IMR-90 (cell line): ENCODE results near the gene OPRL1. TPM values are rescaled to one million over a fixed set of nuclear protein-coding genes. Genes with fewer than 3 reads are reported as not detected.

Experiments
- ATAC-seq: fragments of 200-7000 bp; cut with Tn5 transposase; 2 replicates; pipeline ENCODE4 v1.9.1; 2020; ENCODE audit warnings: low read depth, mild to moderate bottlenecking, moderate library complexity
- BruUV-seq: library from RNA; stranded (reverse); fragments of 400-500 nt; replicated peaks from 2 replicates; lab custom pipeline; 2021; lab: Mats Ljungman, UMichigan
- CTCF ChIA-PET: fragments of 300-600 bp; formaldehyde crosslinking; extraction: SDS; loops from one replicate; lab custom pipeline; 2021; ENCODE audit warnings: antibody characterized with exemption; lab: Yijun Ruan, JAX
- POLR2A ChIA-PET: fragments of 300-600 bp; sonication (Branson Sonifier 250); formaldehyde crosslinking; loops from one replicate; lab custom pipeline; 2022; ENCODE audit warnings: antibody characterized with exemption; ENCODE audit not compliant: unreplicated experiment; lab: Charles Lee
- DNase-seq: peaks from one replicate; pipeline ENCODE4 v3.0.0; 2013
- H2AFZ ChIP-seq: replicated peaks from 2 replicates; pipeline ENCODE3; 2013; ENCODE audit warnings: low read length, mild to moderate bottlenecking; ENCODE audit not compliant: poor library complexity
- H2AK5ac ChIP-seq: 2 replicates; pipeline ENCODE4 v1.6.1; 2013; ENCODE audit warnings: low read depth, low read length, inconsistent platforms
- H2AK9ac ChIP-seq: replicated peaks from 2 replicates; pipeline ENCODE3; 2013; ENCODE audit warnings: mild to moderate bottlenecking, low read depth, low read length, moderate library complexity; ENCODE audit not compliant: poor library complexity
- H2BK120ac ChIP-seq: 2 replicates; pipeline ENCODE4 v1.6.1; 2013; ENCODE audit warnings: low read depth, low read length, inconsistent platforms
- H2BK15ac ChIP-seq: 3 replicates; pipeline ENCODE4 v1.6.1; 2013; ENCODE audit warnings: low read depth, low read length, inconsistent platforms
- H2BK20ac ChIP-seq: 2 replicates; pipeline ENCODE4 v1.6.1; 2013; ENCODE audit warnings: low read depth, mild to moderate bottlenecking, inconsistent platforms, low read length, moderate library complexity
- H2BK5ac ChIP-seq: 2 replicates; pipeline ENCODE4 v1.6.1; 2013; ENCODE audit warnings: mild to moderate bottlenecking, low read depth, low read length, inconsistent platforms; ENCODE audit not compliant: poor library complexity, severe bottlenecking
- H3K14ac ChIP-seq: replicated peaks from 2 replicates; pipeline ENCODE4 v1.6.1; 2013; ENCODE audit warnings: low read depth, low read length, inconsistent platforms
- H3K18ac ChIP-seq: 2 replicates; pipeline ENCODE4 v1.6.1; 2013; ENCODE audit warnings: low read depth, low read length, control low read depth
- H3K23ac ChIP-seq: 2 replicates; pipeline ENCODE4 v1.6.1; 2013; ENCODE audit warnings: low read depth, low read length, inconsistent platforms
- H3K27ac ChIP-seq: 2 replicates; pipeline ENCODE4 v1.5.1; 2013; ENCODE audit warnings: mild to moderate bottlenecking, control low read depth, low read length; ENCODE audit not compliant: insufficient read depth
- H3K27me3 ChIP-seq: 2 replicates; pipeline ENCODE4 v1.6.1; 2013; ENCODE audit warnings: low read length; ENCODE audit not compliant: control insufficient read depth, insufficient read depth
- H3K36me3 ChIP-seq: 2 replicates; pipeline ENCODE4 v1.6.1; 2013; ENCODE audit warnings: low read length, mixed read lengths; ENCODE audit not compliant: control insufficient read depth, insufficient read depth
- H3K4ac ChIP-seq: 2 replicates; pipeline ENCODE4 v1.6.1; 2013; ENCODE audit warnings: low read depth, low read length, inconsistent platforms
- H3K4me1 ChIP-seq: 2 replicates; pipeline ENCODE4 v1.6.1; 2013; ENCODE audit warnings: low read length, mixed read lengths; ENCODE audit not compliant: control insufficient read depth, insufficient read depth
- H3K4me2 ChIP-seq: 2 replicates; pipeline ENCODE4 v1.6.1; 2013; ENCODE audit warnings: low read depth, mild to moderate bottlenecking, control low read depth, low read length, moderate library complexity
- H3K4me3 ChIP-seq: 2 replicates; pipeline ENCODE4 v1.5.1; 2013; ENCODE audit warnings: low read depth, mild to moderate bottlenecking, control low read depth, low read length, moderate library complexity; ENCODE audit not compliant: insufficient read depth
- H3K56ac ChIP-seq: 2 replicates; pipeline ENCODE4 v1.6.1; 2013; ENCODE audit warnings: low read length, inconsistent platforms; ENCODE audit not compliant: insufficient read depth; ENCODE audit errors: extremely low read depth
- H3K79me1 ChIP-seq, 2 experiments: 2 replicates each; pipeline ENCODE4 v1.6.1; 2013; ENCODE audit warnings: low read length in 2 of 2, inconsistent platforms in 1 of 2, low read depth in 1 of 2
- H3K9ac ChIP-seq: 2 replicates; pipeline ENCODE4 v1.6.1; 2013; ENCODE audit warnings: low read depth, low read length, control low read depth
- H3K9me1 ChIP-seq: 2 replicates; pipeline ENCODE4 v1.6.1; 2013; ENCODE audit warnings: low read length, inconsistent platforms; ENCODE audit not compliant: insufficient read depth
- H3K9me3 ChIP-seq: 2 replicates; pipeline ENCODE4 v1.6.1; 2013; ENCODE audit warnings: low read length; ENCODE audit not compliant: control insufficient read depth, insufficient read depth
- H4K20me1 ChIP-seq: 2 replicates; pipeline ENCODE4 v1.6.1; 2013; ENCODE audit warnings: low read length, inconsistent platforms; ENCODE audit not compliant: insufficient read depth
- H4K5ac ChIP-seq: 2 replicates; pipeline ENCODE4 v1.6.1; 2013; ENCODE audit warnings: mild to moderate bottlenecking, low read depth, low read length, control low read depth
- H4K8ac ChIP-seq, 2 experiments: 2 replicates each; pipeline ENCODE4 v1.6.1; 2013; ENCODE audit warnings: low read depth in 2 of 2, low read length in 2 of 2, control low read depth in 1 of 2, inconsistent platforms in 1 of 2
- H4K91ac ChIP-seq: 2 replicates; pipeline ENCODE4 v1.6.1; 2013; ENCODE audit warnings: low read depth, low read length, inconsistent platforms; ENCODE audit not compliant: insufficient read depth
- BHLHE40 ChIP-seq: fragments of 150-350 bp; IDR thresholded peaks from 2 replicates; pipeline ENCODE4 v1.6.1; 2016; ENCODE audit warnings: mild to moderate bottlenecking, low read depth, low read length
- CEBPB ChIP-seq: IDR thresholded peaks from 2 replicates; pipeline ENCODE4 v1.6.1; 2012; ENCODE audit warnings: low read depth, low read length, improper control_type of control experiment
- CHD1 ChIP-seq: IDR thresholded peaks from 2 replicates; pipeline ENCODE4 v1.6.1; 2012; ENCODE audit warnings: low read depth, low read length, improper control_type of control experiment
- CTCF ChIP-seq: conservative IDR thresholded peaks from 2 replicates; pipeline ENCODE4 v1.5.1; 2012; ENCODE audit warnings: mild to moderate bottlenecking, low read depth, low read length, improper control_type of control experiment
- ELK1 ChIP-seq: fragments of 150-350 bp; IDR thresholded peaks from 2 replicates; pipeline ENCODE4 v1.6.1; 2016; ENCODE audit warnings: low read depth, mild to moderate bottlenecking, low read length, moderate library complexity, borderline replicate concordance
- FOS ChIP-seq: fragments of 150-350 bp; IDR thresholded peaks from 2 replicates; pipeline ENCODE4 v1.6.1; 2016; ENCODE audit warnings: low read depth, low read length
- MAFK ChIP-seq: IDR thresholded peaks from 2 replicates; pipeline ENCODE4 v1.6.1; 2012; ENCODE audit warnings: low read depth, low read length, improper control_type of control experiment
- MAZ ChIP-seq: IDR thresholded peaks from 2 replicates; pipeline ENCODE4 v1.6.1; 2012; ENCODE audit warnings: low read depth, mild to moderate bottlenecking, low read length, improper control_type of control experiment, moderate library complexity, borderline replicate concordance
- MXI1 ChIP-seq: IDR thresholded peaks from 2 replicates; pipeline ENCODE4 v1.6.1; 2012; ENCODE audit warnings: low read depth, mild to moderate bottlenecking, low read length, moderate library complexity, borderline replicate concordance
- NFE2L2 ChIP-seq: fragments of 150-350 bp; IDR thresholded peaks from 2 replicates; pipeline ENCODE4 v1.6.1; 2016; ENCODE audit warnings: low read depth, mild to moderate bottlenecking, low read length
- POLR2A ChIP-seq: IDR thresholded peaks from 2 replicates; pipeline ENCODE4 v1.6.1; 2012; ENCODE audit warnings: mild to moderate bottlenecking, low read depth, low read length
- RAD21 ChIP-seq: IDR thresholded peaks from 2 replicates; pipeline ENCODE4 v1.6.1; 2012; ENCODE audit warnings: low read length, improper control_type of control experiment
- RCOR1 ChIP-seq: IDR thresholded peaks from 2 replicates; pipeline ENCODE4 v1.6.1; 2012; ENCODE audit warnings: mild to moderate bottlenecking, low read length, improper control_type of control experiment; ENCODE audit not compliant: insufficient replicate concordance
- RFX5 ChIP-seq: IDR thresholded peaks from 2 replicates; pipeline ENCODE4 v1.8.0; 2012; ENCODE audit warnings: low read depth, mild to moderate bottlenecking, low read length, moderate library complexity
- SMC3 ChIP-seq: fragments of 150-350 bp; IDR thresholded peaks from 2 replicates; pipeline ENCODE4 v1.6.1; 2016; ENCODE audit warnings: low read depth, mild to moderate bottlenecking, antibody characterized with exemption, low read length, moderate library complexity
- USF2 ChIP-seq: fragments of 150-350 bp; IDR thresholded peaks from 2 replicates; pipeline ENCODE4 v1.6.1; 2017; ENCODE audit warnings: mild to moderate bottlenecking, antibody characterized with exemption, low read length, low read depth
- whole genome bisulfite sequencing, 2 experiments: methylation state at CpG; one replicate each; pipeline versions ENCODE4 v1.1.5 to v1.1.7; 2013; ENCODE audit warnings: missing lambda C conversion rate in 2 of 2; ENCODE audit not compliant: insufficient read length in 1 of 2; ENCODE audit errors: extremely low coverage in 2 of 2; 5-methylcytosine and 5-hydroxymethylcytosine counted together
- dilution Hi-C: fragments of 300-500 bp; cut with HindIII; formaldehyde crosslinking; loops from one replicate; pipeline ENCODE4 v1.14.3; 2018; ENCODE audit warnings: low sequenced_read_pairs; ENCODE audit not compliant: unreplicated experiment
- in situ Hi-C: fragments of 300-500 bp; cut with MboI; formaldehyde crosslinking; loops from 3 replicates; pipeline ENCODE4 v1.14.3; 2019; ENCODE audit warnings: low sequenced_read_pairs, inconsistent platforms, mixed read lengths
- intact Hi-C: fragments of 100-400 bp; cut with micrococcal nuclease; formaldehyde crosslinking; loops from 2 replicates; pipeline ENCODE4 v1.10.0; 2022
- polyA plus RNA-seq, 3 experiments: library from polyadenylated mRNA; depleted of rRNA; stranded (reverse); fragments of >200 nt; gene quantifications; 2 replicates each; pipeline ENCODE4 v1.2.3, GENCODE V29; 2012; ENCODE audit warnings: low replicate concordance in 1 of 3
- total RNA-seq: library from RNA; depleted of rRNA; stranded (reverse); fragments of >200 nt; gene quantifications from 2 replicates; pipeline ENCODE4 v1.2.3, GENCODE V29; 2012

Gene OPRL1
- total and polyA plus RNA-seq, 2 of the 4 experiments (the other 2 are of a cell fraction): 0.36 to 1.2 TPM

- Histone ChIP-seq H3K56ac (no peak overlapping the region), H4K20me1 (no peaks in the 10 kb centered on the region), H3K18ac (no peak overlapping the region), H2BK5ac (no peak overlapping the region), H3K36me3 (no peaks in the 10 kb centered on the region), H2AK9ac (no peak overlapping the region), H3K14ac (no peak overlapping the region), H3K4me1 (no peaks in the 10 kb centered on the region; the same call in 1 of the 2 replicates), H2BK120ac (no peak overlapping the region), H4K8ac (no peak overlapping the region), H2BK15ac (no peak overlapping the region), H3K9me3 (no peaks in the 10 kb centered on the region), H3K27ac (no peak overlapping the region), H3K4me2 (no peak overlapping the region), H4K91ac (no peak overlapping the region), H3K27me3 (peaks cover 50% of the 10 kb centered on the region), H3K4me3 (no peak overlapping the region), H3K23ac (no peak overlapping the region), H4K5ac (no peak overlapping the region), H3K4ac (no peak overlapping the region), H2AFZ (no peak overlapping the region), H2AK5ac (no peak overlapping the region), H2BK20ac (no peak overlapping the region), H3K79me1 (no peaks in the 10 kb centered on the region), H3K9ac (no peak overlapping the region), H3K9me1 (no peaks in the 10 kb centered on the region)
- POLR2A ChIA-PET: no interaction called here
- ATAC-seq (no peak), DNase-seq (no peak)
- TF ChIP-seq MAFK (no peak), RAD21 (no peak), BHLHE40 (no peak), NFE2L2 (no peak), SMC3 (no peak), FOS (no peak), MXI1 (no peak), CHD1 (no peak), CEBPB (no peak), RFX5 (no peak), CTCF (no peak), POLR2A (no peak), MAZ (no peak), RCOR1 (no peak), ELK1 (no peak), USF2 (no peak)
- WGBS, 2 experiments: 38% methylated on average over 4 of the region's 15 CpGs; no CpG with 5 or more reads in 1 of the 2 experiments
- dilution Hi-C loops: no loop called here
- no TSS peak for BruUV-seq
- CTCF ChIA-PET: no interaction called here
- in situ Hi-C loops: no loop called here
- intact Hi-C loops: no loop called here
Observed at GRCh38 chr20:64051561-64052325, 28.1 kb upstream of the OPRL1 start.
